ENCODE measurements around the gene TLL2. TPM values are rescaled to one million over a fixed set of nuclear protein-coding genes. Genes with fewer than 3 reads are reported as not detected.

The TLL2 gene
- total RNA-seq, 1 experiment from 2014 or later = 9.1 TPM

- ChIA-PET CTCF (interaction anchor here (0.5 to 2.6 kb wide), 21 partner anchors 9 to 397 kb away, joined by 3 to 13 read pairs (median 4); partner anchors contain the start of gene TLL2), POLR2A (no interaction called here)
- Mint-ChIP-seq H3K4me3 (no peak overlapping the region), H3K27ac (no peak overlapping the region), H3K4me1 (peaks cover 8% of the 10 kb centered on the region; the same call in 1 of the 2 replicates), H3K9me3 (no peaks in the 10 kb centered on the region), H3K36me3 (no peaks in the 10 kb centered on the region), H3K27me3 (ENCODE audit: low read depth) (no peaks in the 10 kb centered on the region)
- no peak for TF ChIP-seq JAZF1 (CRISPR knock-in tag; IDR thresholded peaks at IDR 0.05)
- TF ChIP-seq, protein P1, sequence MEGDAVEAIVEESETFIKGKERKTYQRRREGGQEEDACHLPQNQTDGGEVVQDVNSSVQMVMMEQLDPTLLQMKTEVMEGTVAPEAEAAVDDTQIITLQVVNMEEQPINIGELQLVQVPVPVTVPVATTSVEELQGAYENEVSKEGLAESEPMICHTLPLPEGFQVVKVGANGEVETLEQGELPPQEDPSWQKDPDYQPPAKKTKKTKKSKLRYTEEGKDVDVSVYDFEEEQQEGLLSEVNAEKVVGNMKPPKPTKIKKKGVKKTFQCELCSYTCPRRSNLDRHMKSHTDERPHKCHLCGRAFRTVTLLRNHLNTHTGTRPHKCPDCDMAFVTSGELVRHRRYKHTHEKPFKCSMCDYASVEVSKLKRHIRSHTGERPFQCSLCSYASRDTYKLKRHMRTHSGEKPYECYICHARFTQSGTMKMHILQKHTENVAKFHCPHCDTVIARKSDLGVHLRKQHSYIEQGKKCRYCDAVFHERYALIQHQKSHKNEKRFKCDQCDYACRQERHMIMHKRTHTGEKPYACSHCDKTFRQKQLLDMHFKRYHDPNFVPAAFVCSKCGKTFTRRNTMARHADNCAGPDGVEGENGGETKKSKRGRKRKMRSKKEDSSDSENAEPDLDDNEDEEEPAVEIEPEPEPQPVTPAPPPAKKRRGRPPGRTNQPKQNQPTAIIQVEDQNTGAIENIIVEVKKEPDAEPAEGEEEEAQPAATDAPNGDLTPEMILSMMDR (IDR thresholded peaks at IDR 0.05) = peak; percentile 55; the same call in 1 of the 2 replicates
- DNase-seq (ENCODE audit: low spot score) = peak; percentile 66
- ATAC-seq = peak; percentile 80
These were observed 100.5 kb downstream of the TLL2 start for GRCh38 chr10:96413151-96413787.

- Mint-ChIP-seq H3K27me3 (ENCODE audit: low read depth) (no peaks in the 10 kb centered on the region), H3K4me1 (peaks cover 2% of the 10 kb centered on the region; the same call in 1 of the 2 replicates), H3K27ac (no peak overlapping the region), H3K9me3 (no peaks in the 10 kb centered on the region), H3K4me3 (no peak overlapping the region), H3K36me3 (no peaks in the 10 kb centered on the region)
- ATAC-seq (no peak), DNase-seq (ENCODE audit: low spot score) (no peak)
- TF ChIP-seq PRRX2 (CRISPR knock-in tag; IDR thresholded peaks at IDR 0.05) (no peak), ATF6 (CRISPR knock-in tag; IDR thresholded peaks at IDR 0.05) (no peak), FOXK1 (CRISPR knock-in tag; IDR thresholded peaks at IDR 0.05) (no peak), FOXJ3 (CRISPR knock-in tag; IDR thresholded peaks at IDR 0.05; ENCODE audit: borderline replicate concordance) (no peak), NR3C1 (CRISPR knock-in tag; conservative IDR thresholded peaks at IDR 0.05; ENCODE audit: low read depth) (no peak)
- TF ChIP-seq, protein P2, sequence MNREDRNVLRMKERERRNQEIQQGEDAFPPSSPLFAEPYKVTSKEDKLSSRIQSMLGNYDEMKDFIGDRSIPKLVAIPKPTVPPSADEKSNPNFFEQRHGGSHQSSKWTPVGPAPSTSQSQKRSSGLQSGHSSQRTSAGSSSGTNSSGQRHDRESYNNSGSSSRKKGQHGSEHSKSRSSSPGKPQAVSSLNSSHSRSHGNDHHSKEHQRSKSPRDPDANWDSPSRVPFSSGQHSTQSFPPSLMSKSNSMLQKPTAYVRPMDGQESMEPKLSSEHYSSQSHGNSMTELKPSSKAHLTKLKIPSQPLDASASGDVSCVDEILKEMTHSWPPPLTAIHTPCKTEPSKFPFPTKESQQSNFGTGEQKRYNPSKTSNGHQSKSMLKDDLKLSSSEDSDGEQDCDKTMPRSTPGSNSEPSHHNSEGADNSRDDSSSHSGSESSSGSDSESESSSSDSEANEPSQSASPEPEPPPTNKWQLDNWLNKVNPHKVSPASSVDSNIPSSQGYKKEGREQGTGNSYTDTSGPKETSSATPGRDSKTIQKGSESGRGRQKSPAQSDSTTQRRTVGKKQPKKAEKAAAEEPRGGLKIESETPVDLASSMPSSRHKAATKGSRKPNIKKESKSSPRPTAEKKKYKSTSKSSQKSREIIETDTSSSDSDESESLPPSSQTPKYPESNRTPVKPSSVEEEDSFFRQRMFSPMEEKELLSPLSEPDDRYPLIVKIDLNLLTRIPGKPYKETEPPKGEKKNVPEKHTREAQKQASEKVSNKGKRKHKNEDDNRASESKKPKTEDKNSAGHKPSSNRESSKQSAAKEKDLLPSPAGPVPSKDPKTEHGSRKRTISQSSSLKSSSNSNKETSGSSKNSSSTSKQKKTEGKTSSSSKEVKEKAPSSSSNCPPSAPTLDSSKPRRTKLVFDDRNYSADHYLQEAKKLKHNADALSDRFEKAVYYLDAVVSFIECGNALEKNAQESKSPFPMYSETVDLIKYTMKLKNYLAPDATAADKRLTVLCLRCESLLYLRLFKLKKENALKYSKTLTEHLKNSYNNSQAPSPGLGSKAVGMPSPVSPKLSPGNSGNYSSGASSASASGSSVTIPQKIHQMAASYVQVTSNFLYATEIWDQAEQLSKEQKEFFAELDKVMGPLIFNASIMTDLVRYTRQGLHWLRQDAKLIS (CRISPR knock-in tag; IDR thresholded peaks at IDR 0.05; ENCODE audit: borderline replicate concordance) = no peak
- CTCF ChIA-PET = interaction anchor here (1.0 to 2.6 kb wide), 7 partner anchors 10 to 99 kb away, joined by 3 to 13 read pairs (median 6); no protein-coding TSS in a partner anchor
- POLR2A ChIA-PET = no interaction called here
These were observed 101.9 kb downstream of the TLL2 start for GRCh38 chr10:96411716-96412320.

DNA sequence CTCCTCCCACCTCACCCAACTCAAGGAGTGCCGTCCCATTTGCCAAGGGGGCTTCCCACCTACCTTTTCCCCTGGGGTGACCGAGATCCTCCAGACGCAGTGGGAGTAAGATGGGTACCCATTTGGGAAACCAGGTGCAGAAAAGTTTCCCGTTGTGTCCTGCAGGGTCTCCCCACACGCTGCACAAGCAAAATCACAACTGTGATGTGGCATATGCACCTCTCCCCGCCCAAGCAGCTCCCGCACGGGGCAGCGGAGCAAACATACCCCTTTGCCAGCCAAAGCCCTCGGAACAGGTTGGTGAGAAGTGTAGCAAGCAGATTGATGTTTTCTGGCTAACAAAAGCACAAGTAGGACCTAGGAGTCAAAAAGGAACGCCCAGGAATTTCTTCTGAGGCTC, 103.4 kb downstream of the TLL2 start:
- H3K27me3 Mint-ChIP-seq (ENCODE audit: low read depth) = no peaks in the 10 kb centered on the region
- no peak for ATAC-seq
- H3K4me3 Mint-ChIP-seq = no peak overlapping the region

More for the DNA sequence above, 103.4 kb downstream of the TLL2 start:
- Mint-ChIP-seq H3K36me3 (no peaks in the 10 kb centered on the region), H3K4me1 (peaks cover 3% of the 10 kb centered on the region; the same call in 1 of the 2 replicates), H3K9me3 (no peaks in the 10 kb centered on the region), H3K27ac (no peak overlapping the region)
- TF ChIP-seq OVOL2 (CRISPR knock-in tag; IDR thresholded peaks at IDR 0.05; ENCODE audit: borderline replicate concordance) = no peak
- no peak for TF ChIP-seq ERG (CRISPR knock-in tag; IDR thresholded peaks at IDR 0.05)
- TF ChIP-seq ZNF138 (CRISPR knock-in tag; conservative IDR thresholded peaks at IDR 0.05) = no peak
- no peak for DNase-seq (ENCODE audit: low spot score)
- ChIA-PET POLR2A (no interaction called here), CTCF (interaction anchor here (0.6 to 2.2 kb wide), 5 partner anchors 40 to 154 kb away, joined by 3 to 6 read pairs (median 5); partner anchors contain the start of gene TLL2)

Data from WTC11 (cell line).